GM12891 (cell line): ENCODE measurements around the gene MACROH2A1.

ENCODE experiments used
- POLR2A ChIP-seq: IDR thresholded peaks from 2 replicates; pipeline ENCODE4 v1.6.1; 2011; ENCODE audit warnings: low read depth, low read length, control low read depth
- POLR2AphosphoS5 ChIP-seq: IDR thresholded peaks from 2 replicates; pipeline ENCODE4 v1.6.1; 2011; ENCODE audit warnings: low read depth, low read length, control low read depth
- POU2F2 ChIP-seq: IDR thresholded peaks from 2 replicates; pipeline ENCODE4 v1.6.1; 2011; ENCODE audit warnings: low read depth, mild to moderate bottlenecking, control low read depth, low read length, moderate library complexity
- SPI1 ChIP-seq: IDR thresholded peaks from 2 replicates; pipeline ENCODE4 v1.6.1; 2011; ENCODE audit warnings: low read depth, low read length, control low read depth
- TAF1 ChIP-seq: IDR thresholded peaks from 2 replicates; pipeline ENCODE4 v1.6.1; 2011; ENCODE audit warnings: low read depth, low read length, control low read depth

GRCh38 chr5:135442431-135443160, 43.6 kb upstream of the MACROH2A1 start:
- TF ChIP-seq POLR2A (no peak), POLR2AphosphoS5 (no peak), TAF1 (no peak), POU2F2 (no peak), SPI1 (no peak)
